HCT116 (cell line): ENCODE data around the gene WNT11. TPM values are rescaled to one million over a fixed set of nuclear protein-coding genes. Genes with fewer than 3 reads are reported as not detected.

Experiments used
- ATAC-seq: fragments of 200-7000 bp; cut with Tn5 transposase; 2 replicates; pipeline ENCODE4 v1.9.1; 2020; ENCODE audit warnings: mild to moderate bottlenecking, moderate library complexity
- BruUV-seq: library from RNA; stranded (reverse); fragments of 400-500 nt; replicated peaks from 2 replicates; lab custom pipeline; 2021; lab: Mats Ljungman, UMichigan
- CTCF ChIA-PET: fragments of 300-600 bp; sonication (Branson Sonifier 250); formaldehyde crosslinking; loops from one replicate; lab custom pipeline; 2021; ENCODE audit warnings: antibody characterized with exemption; lab: Charles Lee
- POLR2A ChIA-PET: fragments of 300-600, 350-600 bp; sonication (Branson Sonifier 250); formaldehyde crosslinking; loops from one replicate; lab custom pipeline; 2021; ENCODE audit warnings: antibody characterized with exemption; lab: Charles Lee
- RAD21 ChIA-PET, 2 experiments: fragments of 300-600 bp; sonication (Branson Sonifier 250); formaldehyde crosslinking; loops; one replicate each; lab custom pipeline; 2023; ENCODE audit warnings: low total read pairs in 2 of 2; ENCODE audit not compliant: uncharacterized antibody in 2 of 2, unreplicated experiment in 2 of 2, low non-redundant PET in 1 of 2; lab: Charles Lee
- DNase-seq: peaks from one replicate; pipeline ENCODE4 v3.0.0-alpha.2; 2010; ENCODE audit warnings: low read depth, low spot score
- H2AFZ ChIP-seq: fragments of 200-600 bp; shearing (Covaris generic), sonication (generic); 2 replicates; pipeline ENCODE4 v1.6.1; 2017; ENCODE audit warnings: low read depth, mixed run types, mixed read lengths, antibody characterized with exemption, low read length; ENCODE audit not compliant: poor library complexity, severe bottlenecking
- H3K27ac ChIP-seq: 2 replicates; pipeline ENCODE4 v1.5.1; 2012; ENCODE audit warnings: low read depth, low read length
- H3K27me3 ChIP-seq: fragments of 200-600 bp; sonication (generic); 2 replicates; pipeline ENCODE4 v1.6.1; 2016; ENCODE audit warnings: mixed run types, low read length, mixed read lengths; ENCODE audit not compliant: insufficient read depth
- H3K36me3 ChIP-seq, 2 experiments: fragments of 200-500 bp in 1 of 2; fragments of 200-600 bp in 1 of 2; sonication (Bioruptor generic) in 1 of 2; sonication (generic) in 1 of 2; 2 replicates each; pipeline versions ENCODE4 v1.5.1 to v1.6.1; 2014 to 2016; ENCODE audit warnings: low read length in 2 of 2, inconsistent platforms in 1 of 2, mixed read lengths in 1 of 2, mixed run types in 1 of 2; ENCODE audit not compliant: insufficient read depth in 2 of 2, control insufficient read depth in 1 of 2
- H3K4me1 ChIP-seq, 2 experiments: fragments of 200-600 bp in 1 of 2; sonication (generic) in 1 of 2; 2 replicates each; pipeline versions ENCODE4 v1.5.1 to v1.6.1; 2012 to 2017; ENCODE audit warnings: low read length in 2 of 2, inconsistent platforms in 1 of 2, mild to moderate bottlenecking in 1 of 2, mixed read lengths in 1 of 2, mixed run types in 1 of 2, moderate library complexity in 1 of 2; ENCODE audit not compliant: insufficient read depth in 2 of 2, control insufficient read depth in 1 of 2
- H3K4me2 ChIP-seq: fragments of 200-600 bp; sonication (generic); 2 replicates; pipeline ENCODE4 v1.6.1; 2017; ENCODE audit warnings: mixed run types, low read length, mixed read lengths
- H3K4me3 ChIP-seq, 2 experiments: fragments of 200-600 bp in 1 of 2; sonication (generic) in 1 of 2; replicated peaks in 1 of 2; 2 replicates each; pipeline ENCODE4 v1.5.1; 2011 to 2016; ENCODE audit warnings: low read length in 2 of 2, control low read depth in 1 of 2, low read depth in 1 of 2, mild to moderate bottlenecking in 1 of 2, mixed read lengths in 1 of 2, mixed run types in 1 of 2
- H3K79me2 ChIP-seq: fragments of 200-600 bp; sonication (generic); 2 replicates; pipeline ENCODE4 v1.6.1; 2017; ENCODE audit warnings: mild to moderate bottlenecking, mixed run types, low read length, moderate library complexity, mixed read lengths; ENCODE audit not compliant: insufficient read depth
- H3K9ac ChIP-seq: fragments of 200-600 bp; sonication (generic); 2 replicates; pipeline ENCODE4 v1.6.1; 2016; ENCODE audit warnings: low read length, mixed read lengths
- H3K9me2 ChIP-seq: fragments of 200-600 bp; sonication (generic), shearing (Covaris generic); 2 replicates; pipeline ENCODE4 v1.6.1; 2017; ENCODE audit warnings: mixed run types, mild to moderate bottlenecking, moderate library complexity; ENCODE audit not compliant: insufficient read depth
- H3K9me3 ChIP-seq, 2 experiments: fragments of 200-500 bp in 1 of 2; fragments of 200-600 bp in 1 of 2; sonication (Bioruptor generic) in 1 of 2; sonication (generic) in 1 of 2; 2 replicates each; pipeline ENCODE4 v1.6.1; 2014 to 2017; ENCODE audit warnings: low read length in 2 of 2, mixed read lengths in 2 of 2, inconsistent platforms in 1 of 2, low read depth in 1 of 2, mild to moderate bottlenecking in 1 of 2, mixed run types in 1 of 2, moderate library complexity in 1 of 2; ENCODE audit not compliant: control insufficient read depth in 1 of 2, insufficient read depth in 1 of 2
- H4K20me1 ChIP-seq: fragments of 200-600 bp; sonication (generic), shearing (Covaris generic); 2 replicates; pipeline ENCODE4 v1.6.1; 2017; ENCODE audit warnings: mixed run types, mild to moderate bottlenecking, moderate library complexity; ENCODE audit not compliant: insufficient read depth
- CBX3 ChIP-seq: IDR thresholded peaks from 2 replicates; pipeline ENCODE4 v1.6.1; 2012; ENCODE audit warnings: low read depth
- ELF1 ChIP-seq: IDR thresholded peaks from 2 replicates; pipeline ENCODE4 v1.6.1; 2012; ENCODE audit warnings: low read depth, borderline replicate concordance
- EZH2phosphoT487 ChIP-seq: fragments of 200-600 bp; IDR thresholded peaks from 2 replicates; pipeline ENCODE4 v1.6.1; 2018; ENCODE audit warnings: antibody characterized with exemption, borderline replicate concordance
- FOSL1 ChIP-seq: IDR thresholded peaks from 2 replicates; pipeline ENCODE4 v1.6.1; 2012; ENCODE audit warnings: low read depth
- POLR2A ChIP-seq: IDR thresholded peaks from 2 replicates; pipeline ENCODE4 v1.7.0; 2011; ENCODE audit warnings: borderline replicate concordance; ENCODE audit not compliant: insufficient read depth, insufficient read length; ENCODE audit errors: extremely low read depth
- POLR2AphosphoS5 ChIP-seq: IDR thresholded peaks from 2 replicates; pipeline ENCODE4 v1.6.1; 2011; ENCODE audit warnings: mild to moderate bottlenecking, low read depth, low read length, moderate library complexity
- RAD21 ChIP-seq: IDR thresholded peaks from 2 replicates; pipeline ENCODE4 v1.6.1; 2012; ENCODE audit warnings: low read depth, mild to moderate bottlenecking
- SP1 ChIP-seq: IDR thresholded peaks from 2 replicates; pipeline ENCODE4 v1.6.1; 2012; ENCODE audit warnings: low read depth
- TCF7L2 ChIP-seq: IDR thresholded peaks from 2 replicates; pipeline ENCODE4 v1.7.0; 2011; ENCODE audit warnings: borderline replicate concordance, inconsistent platforms; ENCODE audit not compliant: insufficient read depth, insufficient read length; ENCODE audit errors: extremely low read depth
- ZNF274 ChIP-seq: fragments of 200-500 bp; sonication (Bioruptor generic); IDR thresholded peaks from 2 replicates; pipeline ENCODE4 v1.6.1; 2014; ENCODE audit warnings: mild to moderate bottlenecking, low read depth, low read length, inconsistent platforms
- intact Hi-C: fragments of 100-400 bp; cut with micrococcal nuclease; formaldehyde crosslinking; loops from 2 replicates; pipeline ENCODE4 v1.10.0; 2022
- total RNA-seq: library from RNA; stranded (reverse); gene quantifications from one replicate; pipeline ENCODE4 v1.2.1, GENCODE V29; 2021; ENCODE audit not compliant: unreplicated experiment
- TF ChIP-seq, protein P1 (sequence below): IDR thresholded peaks from 2 replicates; pipeline ENCODE4 v1.6.1; 2012
- TF ChIP-seq, protein P2 (sequence below): IDR thresholded peaks from 2 replicates; pipeline ENCODE4 v1.6.1; 2012; ENCODE audit warnings: low read depth
- TF ChIP-seq, protein P3 (sequence below): IDR thresholded peaks from 2 replicates; pipeline ENCODE4 v1.6.1; 2012
- TF ChIP-seq, protein P4 (sequence below), 3 experiments: fragments of 200-600 bp in 1 of 3; sonication (generic) in 1 of 3; IDR thresholded peaks in 2 of 3; conservative IDR thresholded peaks in 1 of 3; 2 replicates each; pipeline ENCODE4 v1.5.1; 2012 to 2017; ENCODE audit warnings: low read depth in 2 of 3, low read length in 2 of 3, antibody characterized with exemption in 1 of 3, borderline replicate concordance in 1 of 3, control low read depth in 1 of 3, mild to moderate bottlenecking in 1 of 3, mixed read lengths in 1 of 3, mixed run types in 1 of 3, moderate library complexity in 1 of 3; ENCODE audit not compliant: insufficient read depth in 1 of 3

The WNT11 gene
- total RNA-seq, 1 experiment from 2014 or later: 1.9 TPM

DNA sequence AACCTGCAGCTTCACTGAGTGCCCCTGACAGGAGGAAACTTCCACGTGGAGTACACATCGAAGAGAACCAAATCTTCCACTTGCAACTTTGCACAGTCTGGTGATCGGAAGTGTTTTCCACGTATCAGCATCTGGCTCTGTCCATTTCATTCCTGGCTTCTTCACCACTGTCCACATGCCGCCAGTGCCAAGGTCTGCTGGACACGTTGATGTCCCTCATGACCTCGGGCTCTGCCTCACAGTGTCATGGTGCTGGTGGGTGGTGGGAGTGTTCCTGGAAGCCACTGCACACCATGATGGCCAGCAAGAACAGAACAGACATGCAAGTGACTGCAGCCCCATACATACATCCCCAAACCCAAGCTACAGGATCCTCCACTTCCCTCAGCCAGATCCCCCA, 48.4 kb downstream of the WNT11 start:
- ChIA-PET CTCF (no interaction called here), POLR2A (no interaction called here)
- intact Hi-C loops: no loop called here

DNA sequence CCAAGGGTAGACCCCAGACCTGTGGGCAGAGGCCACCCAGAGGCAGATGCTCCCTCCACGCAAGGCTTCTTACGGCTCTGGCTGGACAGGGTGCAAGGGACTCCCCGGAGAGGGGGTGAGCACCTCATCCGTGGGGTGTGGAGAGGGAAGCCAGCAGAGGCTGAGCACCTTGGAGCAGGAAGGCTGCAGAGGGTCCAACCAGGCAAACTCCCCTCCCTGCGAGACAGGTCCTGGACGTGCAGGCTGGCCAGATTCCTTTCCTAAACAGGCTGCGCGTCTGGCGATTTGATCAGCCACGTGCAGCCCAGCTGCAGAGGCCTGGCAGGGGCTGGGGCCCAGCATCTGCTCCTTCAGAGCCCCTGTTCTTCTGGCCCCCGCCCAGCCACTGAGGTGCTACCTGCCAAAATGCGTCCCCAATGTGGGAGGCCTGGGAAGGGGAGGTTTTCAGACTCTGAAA, 49.3 kb downstream of the WNT11 start:
- Histone ChIP-seq H3K9me3 (no peaks in the 10 kb centered on the region), H3K4me2 (no peak overlapping the region), H3K27ac (no peak overlapping the region), H4K20me1 (no peaks in the 10 kb centered on the region), H3K9ac (no peak overlapping the region), H3K36me3 (no peaks in the 10 kb centered on the region), H3K9me2 (no peaks in the 10 kb centered on the region), H2AFZ (no peak overlapping the region), H3K27me3 (no peaks in the 10 kb centered on the region), H3K4me1 (peaks cover 0 to 4% of the 10 kb centered on the region in 2 experiments; a peak in 2 of 4 replicates), H3K4me3 (no peak overlapping the region), H3K79me2 (no peaks in the 10 kb centered on the region)
- no TSS peak for BruUV-seq
- ATAC-seq (no peak), DNase-seq (no peak)
- intact Hi-C loops: no loop called here
- POLR2A ChIA-PET: no interaction called here
- RAD21 ChIA-PET: no interaction called here
- CTCF ChIA-PET: no interaction called here
- no peak for TF ChIP-seq RAD21
- TF ChIP-seq, protein P1, sequence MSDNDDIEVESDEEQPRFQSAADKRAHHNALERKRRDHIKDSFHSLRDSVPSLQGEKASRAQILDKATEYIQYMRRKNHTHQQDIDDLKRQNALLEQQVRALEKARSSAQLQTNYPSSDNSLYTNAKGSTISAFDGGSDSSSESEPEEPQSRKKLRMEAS: no peak
- TF ChIP-seq, protein P2, sequence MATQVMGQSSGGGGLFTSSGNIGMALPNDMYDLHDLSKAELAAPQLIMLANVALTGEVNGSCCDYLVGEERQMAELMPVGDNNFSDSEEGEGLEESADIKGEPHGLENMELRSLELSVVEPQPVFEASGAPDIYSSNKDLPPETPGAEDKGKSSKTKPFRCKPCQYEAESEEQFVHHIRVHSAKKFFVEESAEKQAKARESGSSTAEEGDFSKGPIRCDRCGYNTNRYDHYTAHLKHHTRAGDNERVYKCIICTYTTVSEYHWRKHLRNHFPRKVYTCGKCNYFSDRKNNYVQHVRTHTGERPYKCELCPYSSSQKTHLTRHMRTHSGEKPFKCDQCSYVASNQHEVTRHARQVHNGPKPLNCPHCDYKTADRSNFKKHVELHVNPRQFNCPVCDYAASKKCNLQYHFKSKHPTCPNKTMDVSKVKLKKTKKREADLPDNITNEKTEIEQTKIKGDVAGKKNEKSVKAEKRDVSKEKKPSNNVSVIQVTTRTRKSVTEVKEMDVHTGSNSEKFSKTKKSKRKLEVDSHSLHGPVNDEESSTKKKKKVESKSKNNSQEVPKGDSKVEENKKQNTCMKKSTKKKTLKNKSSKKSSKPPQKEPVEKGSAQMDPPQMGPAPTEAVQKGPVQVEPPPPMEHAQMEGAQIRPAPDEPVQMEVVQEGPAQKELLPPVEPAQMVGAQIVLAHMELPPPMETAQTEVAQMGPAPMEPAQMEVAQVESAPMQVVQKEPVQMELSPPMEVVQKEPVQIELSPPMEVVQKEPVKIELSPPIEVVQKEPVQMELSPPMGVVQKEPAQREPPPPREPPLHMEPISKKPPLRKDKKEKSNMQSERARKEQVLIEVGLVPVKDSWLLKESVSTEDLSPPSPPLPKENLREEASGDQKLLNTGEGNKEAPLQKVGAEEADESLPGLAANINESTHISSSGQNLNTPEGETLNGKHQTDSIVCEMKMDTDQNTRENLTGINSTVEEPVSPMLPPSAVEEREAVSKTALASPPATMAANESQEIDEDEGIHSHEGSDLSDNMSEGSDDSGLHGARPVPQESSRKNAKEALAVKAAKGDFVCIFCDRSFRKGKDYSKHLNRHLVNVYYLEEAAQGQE: no peak
- TF ChIP-seq, protein P3, sequence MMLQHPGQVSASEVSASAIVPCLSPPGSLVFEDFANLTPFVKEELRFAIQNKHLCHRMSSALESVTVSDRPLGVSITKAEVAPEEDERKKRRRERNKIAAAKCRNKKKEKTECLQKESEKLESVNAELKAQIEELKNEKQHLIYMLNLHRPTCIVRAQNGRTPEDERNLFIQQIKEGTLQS: no peak
- TF ChIP-seq ELF1: no peak
- no peak for TF ChIP-seq POLR2AphosphoS5
- TF ChIP-seq ZNF274: no peak
- no peak for TF ChIP-seq EZH2phosphoT487
- no peak for TF ChIP-seq TCF7L2

More for the DNA sequence above, 48.4 kb downstream of the WNT11 start:
- Histone ChIP-seq H3K9me2 (no peaks in the 10 kb centered on the region), H3K4me2 (no peak overlapping the region)
- no peak for DNase-seq
- TF ChIP-seq POLR2A (no peak), TCF7L2 (no peak), FOSL1 (no peak), CBX3 (no peak), ELF1 (no peak), SP1 (no peak)
- TF ChIP-seq, protein P4, sequence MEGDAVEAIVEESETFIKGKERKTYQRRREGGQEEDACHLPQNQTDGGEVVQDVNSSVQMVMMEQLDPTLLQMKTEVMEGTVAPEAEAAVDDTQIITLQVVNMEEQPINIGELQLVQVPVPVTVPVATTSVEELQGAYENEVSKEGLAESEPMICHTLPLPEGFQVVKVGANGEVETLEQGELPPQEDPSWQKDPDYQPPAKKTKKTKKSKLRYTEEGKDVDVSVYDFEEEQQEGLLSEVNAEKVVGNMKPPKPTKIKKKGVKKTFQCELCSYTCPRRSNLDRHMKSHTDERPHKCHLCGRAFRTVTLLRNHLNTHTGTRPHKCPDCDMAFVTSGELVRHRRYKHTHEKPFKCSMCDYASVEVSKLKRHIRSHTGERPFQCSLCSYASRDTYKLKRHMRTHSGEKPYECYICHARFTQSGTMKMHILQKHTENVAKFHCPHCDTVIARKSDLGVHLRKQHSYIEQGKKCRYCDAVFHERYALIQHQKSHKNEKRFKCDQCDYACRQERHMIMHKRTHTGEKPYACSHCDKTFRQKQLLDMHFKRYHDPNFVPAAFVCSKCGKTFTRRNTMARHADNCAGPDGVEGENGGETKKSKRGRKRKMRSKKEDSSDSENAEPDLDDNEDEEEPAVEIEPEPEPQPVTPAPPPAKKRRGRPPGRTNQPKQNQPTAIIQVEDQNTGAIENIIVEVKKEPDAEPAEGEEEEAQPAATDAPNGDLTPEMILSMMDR (IDR thresholded peaks at IDR 0.05 in 2 of 3, conservative IDR thresholded peaks at IDR 0.05 in 1 of 3; ENCODE audit: borderline replicate concordance in 1 of 3, insufficient read depth in 1 of 3, low read depth in 2 of 3, low read length in 2 of 3): no peak
- TF ChIP-seq, all 23 proteins: peak for 0
- Histone ChIP-seq H3K9me3 (no peaks in the 10 kb centered on the region), H2AFZ (no peak overlapping the region), H4K20me1 (no peaks in the 10 kb centered on the region), H3K4me3 (no peak overlapping the region), H3K4me1 (no peaks in the 10 kb centered on the region), H3K79me2 (no peaks in the 10 kb centered on the region), H3K27ac (no peak overlapping the region), H3K9ac (no peak overlapping the region), H3K27me3 (no peaks in the 10 kb centered on the region), H3K36me3 (no peaks in the 10 kb centered on the region)
- no peak for ATAC-seq
- RAD21 ChIA-PET: no interaction called here
- no TSS peak for BruUV-seq
